Left ventricle myocardium inferior (tissue), 1 donor: ENCODE data around the gene GZMA. TPM values are rescaled to one million over a fixed set of nuclear protein-coding genes. Genes with fewer than 3 reads are reported as not detected.

ENCODE experiments used
- DNase-seq: peaks from one replicate; pipeline ENCODE4 v3.0.0-alpha.2; 2020
- H3K27ac ChIP-seq: fragments of 200-600 bp; replicated peaks from 2 replicates; pipeline ENCODE4 v1.8.0; 2021
- H3K27me3 ChIP-seq: fragments of 200-600 bp; 2 replicates; pipeline ENCODE4 v1.8.0; 2021; ENCODE audit warnings: low read depth
- H3K36me3 ChIP-seq: fragments of 200-600 bp; 2 replicates; pipeline ENCODE4 v1.8.0; 2021
- H3K4me1 ChIP-seq: fragments of 200-600 bp; 2 replicates; pipeline ENCODE4 v1.8.0; 2021
- H3K4me3 ChIP-seq: fragments of 200-600 bp; 2 replicates; pipeline ENCODE4 v1.8.0; 2021; ENCODE audit warnings: mild to moderate bottlenecking, moderate library complexity
- H3K9me3 ChIP-seq: fragments of 200-600 bp; replicated peaks from 2 replicates; pipeline ENCODE4 v1.8.0; 2021
- intact Hi-C: fragments of 100-400 bp; cut with micrococcal nuclease; formaldehyde crosslinking; loops from one replicate; pipeline ENCODE4 v1.11.0; 2022
- total RNA-seq: library from RNA; stranded (reverse); fragmentation: NEBNext Ultra II Directional; extraction: Animal tissue kit (Norgen Biotek cat#: 25700); gene quantifications from one replicate; pipeline ENCODE4 v1.2.1, GENCODE V29; 2021
- TF ChIP-seq, protein P1 (sequence below): fragments of 200-600 bp; IDR thresholded peaks from 2 replicates; pipeline ENCODE4 v1.8.0; 2021; ENCODE audit warnings: antibody characterized with exemption, mild to moderate bottlenecking, borderline replicate concordance
- donor health status: DM: no; HTN: yes; CAD: no; lungs with severe emphysema.

The GZMA gene
- total RNA-seq, 1 donor from 2014 or later = 1.5 TPM

DNA sequence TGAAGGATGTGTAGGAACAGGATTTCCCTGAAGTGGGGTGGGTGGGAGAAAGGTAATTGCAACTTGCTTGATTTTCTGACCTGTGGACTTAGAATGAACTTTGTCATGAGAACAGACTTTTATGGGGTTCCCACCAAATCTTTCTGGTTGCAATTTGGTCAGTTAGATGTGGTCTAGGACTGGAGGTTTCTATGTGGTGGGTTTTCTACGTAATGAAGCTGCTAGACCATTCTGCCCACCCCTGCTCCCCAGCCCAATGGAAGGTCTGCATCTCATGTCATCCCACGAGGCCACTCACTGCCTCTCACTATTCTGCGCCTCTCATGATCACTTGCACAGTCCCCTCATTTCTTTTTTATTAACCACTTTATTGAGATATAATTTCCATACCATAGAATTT is 37.9 kb upstream of the GZMA start:
- intact Hi-C loops = no loop called here
- Histone ChIP-seq H3K27ac (no peak overlapping the region), H3K36me3 (no peaks in the 10 kb centered on the region), H3K4me3 (no peak overlapping the region), H3K9me3 (no peaks in the 10 kb centered on the region), H3K27me3 (peaks cover 4% of the 10 kb centered on the region), H3K4me1 (no peaks in the 10 kb centered on the region)
- TF ChIP-seq, protein P1, sequence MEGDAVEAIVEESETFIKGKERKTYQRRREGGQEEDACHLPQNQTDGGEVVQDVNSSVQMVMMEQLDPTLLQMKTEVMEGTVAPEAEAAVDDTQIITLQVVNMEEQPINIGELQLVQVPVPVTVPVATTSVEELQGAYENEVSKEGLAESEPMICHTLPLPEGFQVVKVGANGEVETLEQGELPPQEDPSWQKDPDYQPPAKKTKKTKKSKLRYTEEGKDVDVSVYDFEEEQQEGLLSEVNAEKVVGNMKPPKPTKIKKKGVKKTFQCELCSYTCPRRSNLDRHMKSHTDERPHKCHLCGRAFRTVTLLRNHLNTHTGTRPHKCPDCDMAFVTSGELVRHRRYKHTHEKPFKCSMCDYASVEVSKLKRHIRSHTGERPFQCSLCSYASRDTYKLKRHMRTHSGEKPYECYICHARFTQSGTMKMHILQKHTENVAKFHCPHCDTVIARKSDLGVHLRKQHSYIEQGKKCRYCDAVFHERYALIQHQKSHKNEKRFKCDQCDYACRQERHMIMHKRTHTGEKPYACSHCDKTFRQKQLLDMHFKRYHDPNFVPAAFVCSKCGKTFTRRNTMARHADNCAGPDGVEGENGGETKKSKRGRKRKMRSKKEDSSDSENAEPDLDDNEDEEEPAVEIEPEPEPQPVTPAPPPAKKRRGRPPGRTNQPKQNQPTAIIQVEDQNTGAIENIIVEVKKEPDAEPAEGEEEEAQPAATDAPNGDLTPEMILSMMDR = no peak
- DNase-seq = no peak

DNA sequence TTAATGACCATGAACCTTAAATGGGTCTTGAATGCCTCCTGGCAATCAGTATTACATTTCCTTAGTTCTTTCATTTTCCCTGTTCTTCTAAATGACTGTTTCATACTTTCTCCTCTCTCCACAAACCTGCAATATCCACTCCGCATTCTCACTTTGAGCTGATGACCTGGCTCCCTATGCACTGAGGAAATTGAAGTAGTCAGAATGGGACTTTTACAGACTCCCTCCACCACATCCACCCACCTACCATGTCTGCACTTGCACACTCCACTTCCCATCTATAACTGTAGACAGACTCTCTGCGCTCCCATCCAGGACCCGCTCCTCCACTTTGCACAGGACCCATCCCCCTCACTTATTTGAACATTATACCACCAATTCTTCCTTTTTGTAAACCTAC is 36.2 kb upstream of the GZMA start:
- H3K27me3 ChIP-seq = peaks cover 8% of the 10 kb centered on the region
- no peaks in the 10 kb centered on the region for H3K4me1 ChIP-seq
- H3K27ac ChIP-seq = no peak overlapping the region
- no peak for DNase-seq
- H3K36me3 ChIP-seq = no peaks in the 10 kb centered on the region
- H3K4me3 ChIP-seq = no peak overlapping the region
- intact Hi-C loops = no loop called here
- TF ChIP-seq, protein P1 = no peak
- no peaks in the 10 kb centered on the region for H3K9me3 ChIP-seq

DNA sequence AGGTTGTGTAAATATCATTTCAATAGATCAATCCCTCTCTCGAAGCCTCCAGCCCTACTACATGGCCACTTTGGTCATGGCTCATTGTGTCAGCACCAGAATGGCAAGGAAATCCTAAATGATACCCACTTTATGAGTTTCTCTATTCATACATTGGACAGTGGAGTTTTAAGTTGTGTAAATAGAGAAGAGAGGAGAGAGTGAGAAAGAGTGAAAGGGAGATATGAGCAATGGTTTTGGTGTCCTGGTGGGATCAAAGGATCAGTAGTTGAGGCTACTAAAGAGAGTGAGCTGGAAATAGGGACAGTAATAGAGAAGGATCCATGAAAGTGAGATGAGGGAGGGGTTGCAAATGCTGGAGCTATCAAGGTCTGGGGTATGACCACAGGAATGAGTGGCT is 31.5 kb upstream of the GZMA start:
- Histone ChIP-seq H3K36me3 (no peaks in the 10 kb centered on the region), H3K27ac (no peak overlapping the region), H3K27me3 (peaks cover 8% of the 10 kb centered on the region), H3K4me3 (no peak overlapping the region), H3K4me1 (no peaks in the 10 kb centered on the region), H3K9me3 (no peaks in the 10 kb centered on the region)
- TF ChIP-seq, protein P1 = no peak
- intact Hi-C loops = no loop called here
- no peak for DNase-seq

DNA sequence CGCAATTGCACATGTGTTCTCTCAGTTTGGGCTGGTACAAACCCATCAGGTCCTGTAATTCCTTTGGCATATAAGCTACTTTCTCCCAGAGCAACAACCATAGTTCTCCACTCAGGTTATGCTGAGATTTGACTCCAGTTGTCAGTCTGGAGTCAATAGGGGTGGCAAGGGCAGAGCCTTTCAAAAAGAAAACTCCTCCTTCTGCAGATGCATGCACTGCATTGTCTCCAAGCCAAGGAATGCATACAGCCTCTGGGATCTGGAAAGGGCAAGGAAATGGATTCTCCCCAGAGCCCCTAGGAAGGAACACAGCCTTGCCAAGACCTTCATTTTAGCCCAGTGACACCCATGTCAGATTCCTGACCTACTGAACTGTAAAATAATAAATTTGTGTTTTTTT is 31.0 kb upstream of the GZMA start:
- Histone ChIP-seq H3K4me3 (no peak overlapping the region), H3K4me1 (no peaks in the 10 kb centered on the region), H3K27me3 (peaks cover 8% of the 10 kb centered on the region), H3K27ac (no peak overlapping the region), H3K9me3 (no peaks in the 10 kb centered on the region), H3K36me3 (no peaks in the 10 kb centered on the region)
- TF ChIP-seq, protein P1 = no peak
- intact Hi-C loops = no loop called here
- no peak for DNase-seq

DNA sequence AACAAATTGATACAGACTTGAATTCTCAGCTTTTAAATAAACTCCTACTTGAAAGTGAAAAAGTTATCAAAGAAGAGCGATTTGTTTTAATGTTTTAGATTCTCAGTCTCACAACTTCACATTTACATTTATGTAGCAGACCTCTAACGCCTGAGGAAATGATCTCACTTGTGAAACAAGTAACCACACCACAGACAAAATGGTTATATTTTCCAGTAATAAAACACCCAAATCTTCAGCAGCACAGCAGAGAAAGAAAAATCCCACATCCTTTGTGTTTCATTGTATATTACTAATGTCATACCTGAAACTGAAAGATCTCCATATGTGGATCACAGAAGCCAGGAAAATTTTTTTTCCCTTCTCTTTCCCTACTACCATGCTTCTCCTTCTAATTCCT is 29.8 kb upstream of the GZMA start:
- DNase-seq = no peak
- Histone ChIP-seq H3K4me3 (no peak overlapping the region), H3K27ac (no peak overlapping the region), H3K4me1 (no peaks in the 10 kb centered on the region), H3K9me3 (no peaks in the 10 kb centered on the region), H3K27me3 (peaks cover 8% of the 10 kb centered on the region), H3K36me3 (no peaks in the 10 kb centered on the region)
- intact Hi-C loops = no loop called here
- TF ChIP-seq, protein P1 = no peak

DNA sequence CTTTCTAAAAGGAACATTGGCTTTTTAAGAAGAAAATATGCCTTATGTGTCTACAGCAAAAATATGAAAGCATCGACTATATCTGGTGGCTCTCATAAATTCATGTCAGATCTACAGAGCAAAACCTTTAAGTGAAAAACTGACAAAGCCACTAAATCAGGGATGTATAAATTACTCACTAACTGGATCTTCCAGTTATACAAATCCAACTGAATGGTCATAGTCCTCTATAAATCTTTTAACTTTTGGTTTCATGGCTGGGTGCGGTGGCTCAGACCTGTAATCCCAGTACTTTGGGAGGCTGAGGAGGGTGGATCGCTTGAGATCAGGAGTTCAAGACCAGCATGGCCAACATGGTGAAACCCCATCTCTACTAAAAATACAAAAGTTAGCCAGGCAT is 29.2 kb upstream of the GZMA start:
- no peak overlapping the region for H3K27ac ChIP-seq
- no peak for DNase-seq
- H3K9me3 ChIP-seq = no peaks in the 10 kb centered on the region
- H3K4me3 ChIP-seq = no peak overlapping the region
- TF ChIP-seq, protein P1 = no peak
- intact Hi-C loops = no loop called here
- no peaks in the 10 kb centered on the region for H3K36me3 ChIP-seq
- no peaks in the 10 kb centered on the region for H3K4me1 ChIP-seq
- peaks cover 8% of the 10 kb centered on the region for H3K27me3 ChIP-seq
